ENCODE data around the gene DUSP7. TPM values are rescaled to one million over a fixed set of nuclear protein-coding genes. Genes with fewer than 3 reads are reported as not detected.
A peak's percentile ranks its signal among the peaks of the same experiment; 100 is the strongest.

The DUSP7 gene
- total and polyA plus RNA-seq, 5 donors from 2014 or later, result 3.0 to 12.7 (median 3.5) TPM

DNA sequence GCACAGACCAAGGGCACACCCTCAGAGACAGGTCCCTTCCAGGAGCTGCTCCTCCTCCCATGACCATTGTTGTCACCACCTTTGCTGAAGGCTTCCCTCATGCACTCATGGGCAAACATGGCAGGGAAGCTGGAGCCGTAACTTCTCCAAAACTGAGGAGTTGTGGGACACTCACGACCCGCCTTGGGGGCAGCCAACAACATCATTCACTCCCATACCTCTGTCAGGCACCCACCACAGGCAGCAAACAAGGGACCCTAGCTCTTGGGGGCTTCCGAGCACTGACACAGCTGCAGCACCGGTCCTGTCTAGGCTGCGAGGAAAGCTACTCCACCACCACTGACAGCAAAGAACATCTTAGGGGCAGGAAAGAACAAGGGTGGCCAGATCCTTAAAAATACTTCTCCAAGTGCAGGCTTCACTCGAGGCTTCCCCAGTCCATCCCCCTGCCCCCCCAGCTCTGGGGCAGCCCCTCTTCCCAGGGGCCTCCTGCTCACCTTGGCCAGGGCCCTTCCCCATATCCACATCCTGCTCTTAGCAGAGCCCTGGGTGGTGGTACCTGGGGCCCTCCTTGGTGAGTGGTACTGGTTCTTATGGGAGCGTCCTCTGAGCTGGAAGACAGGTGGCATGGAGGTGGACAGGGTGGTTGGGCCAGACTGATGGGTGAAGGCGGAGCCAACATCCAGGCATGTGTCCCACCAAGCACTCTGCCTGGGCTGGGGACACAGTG lies 28.0 kb upstream of the DUSP7 start:
- Histone ChIP-seq H3K27me3 (ENCODE audit: control insufficient read depth, insufficient read depth, low read length) (no peaks in the 10 kb centered on the region), H3K4me3 (ENCODE audit: low read depth, low read length) (no peak overlapping the region), H3K36me3 (ENCODE audit: control insufficient read depth, insufficient read depth, low read length) (no peaks in the 10 kb centered on the region), H3K4me1 (ENCODE audit: control insufficient read depth, insufficient read depth, low read length, poor library complexity, severe bottlenecking) (peaks cover 9% of the 10 kb centered on the region), H3K9me3 (ENCODE audit: control insufficient read depth in 2 of 2, low read length in 2 of 2) (no peaks in the 10 kb centered on the region), H3K27ac (ENCODE audit: insufficient read depth, low read length, poor library complexity, severe bottlenecking) (no peak overlapping the region)
- H3K27me3 Mint-ChIP-seq, result no peaks in the 10 kb centered on the region
- no peak overlapping the region for H3K27ac Mint-ChIP-seq
- no peak for DNase-seq
- H3K36me3 Mint-ChIP-seq, result no peaks in the 10 kb centered on the region
- no peak for ATAC-seq (ENCODE audit: low read depth in 2 of 2)
- no peaks in the 10 kb centered on the region for H3K9me3 Mint-ChIP-seq
- H3K4me3 Mint-ChIP-seq, result no peak overlapping the region
- peaks cover 5 to 14% (median 11%) of the 10 kb centered on the region in 4 donors for H3K4me1 Mint-ChIP-seq

DNA sequence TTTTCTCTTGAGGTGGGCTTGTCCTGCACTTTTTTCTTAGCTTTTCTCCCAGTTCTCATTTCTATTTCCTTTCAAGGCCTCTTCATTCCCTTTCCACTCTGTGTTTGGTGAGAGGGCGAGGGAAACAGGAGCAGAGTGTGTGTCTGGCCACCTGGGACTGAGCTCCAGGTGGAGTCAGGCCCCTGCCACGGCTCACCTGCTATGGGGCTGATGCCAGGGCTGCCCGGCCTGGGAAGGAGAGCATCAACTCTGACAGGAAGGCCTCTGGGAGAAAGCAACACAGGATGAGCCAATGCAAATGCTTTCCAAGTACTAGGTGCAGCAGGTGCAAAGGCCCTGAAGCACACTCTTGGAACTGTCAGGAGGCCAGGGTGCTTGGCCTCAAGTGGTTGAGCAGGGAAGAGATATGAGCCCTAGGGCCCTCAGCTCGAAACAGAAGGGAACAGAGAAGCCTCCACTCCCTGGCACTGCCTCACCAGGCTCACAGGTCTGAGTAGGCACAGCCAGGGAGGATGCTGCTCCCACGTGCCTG lies 27.3 kb upstream of the DUSP7 start:
- no peak overlapping the region for H3K27ac ChIP-seq (ENCODE audit: insufficient read depth, low read length, poor library complexity, severe bottlenecking)
- H3K4me1 ChIP-seq (ENCODE audit: control insufficient read depth, insufficient read depth, low read length, poor library complexity, severe bottlenecking), result peaks cover 9% of the 10 kb centered on the region
- no peaks in the 10 kb centered on the region for H3K27me3 ChIP-seq (ENCODE audit: control insufficient read depth, insufficient read depth, low read length)
- Mint-ChIP-seq H3K36me3 (no peaks in the 10 kb centered on the region), H3K27ac (peak overlapping the region in 1 of 3 donors; percentile 56), H3K4me3 (no peak overlapping the region), H3K4me1 (peaks cover 5 to 14% (median 11%) of the 10 kb centered on the region in 4 donors), H3K9me3 (no peaks in the 10 kb centered on the region), H3K27me3 (no peaks in the 10 kb centered on the region)
- no peak overlapping the region for H3K4me3 ChIP-seq (ENCODE audit: low read depth, low read length)
- DNase-seq (no peak), ATAC-seq (ENCODE audit: low read depth in 2 of 2) (no peak)
- H3K9me3 ChIP-seq (ENCODE audit: control insufficient read depth in 2 of 2, low read length in 2 of 2), result no peaks in the 10 kb centered on the region
- no peaks in the 10 kb centered on the region for H3K36me3 ChIP-seq (ENCODE audit: control insufficient read depth, insufficient read depth, low read length)

DNA sequence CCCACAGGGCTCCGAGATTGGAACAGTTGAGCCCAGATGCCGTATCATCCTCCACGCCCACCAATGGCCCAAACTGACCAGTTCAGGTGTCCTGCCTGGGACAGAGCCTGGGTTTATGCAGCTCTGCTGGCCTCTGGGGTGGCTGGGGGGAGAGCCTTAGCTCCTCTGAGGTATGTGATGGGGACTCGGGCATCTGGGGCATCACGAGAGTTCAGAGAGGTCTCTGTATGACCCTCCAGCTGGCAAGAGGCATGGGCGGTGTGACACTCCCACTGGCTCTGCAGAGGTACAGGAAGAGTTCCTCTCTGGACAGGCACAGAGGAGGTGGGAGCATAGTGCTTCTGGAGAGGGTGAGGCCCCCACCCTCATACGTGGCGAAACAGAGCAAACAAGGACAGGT lies 26.6 kb upstream of the DUSP7 start:
- no peak overlapping the region for H3K4me3 ChIP-seq (ENCODE audit: low read depth, low read length)
- H3K4me1 ChIP-seq (ENCODE audit: control insufficient read depth, insufficient read depth, low read length, poor library complexity, severe bottlenecking), result peaks cover 9% of the 10 kb centered on the region
- H3K27me3 ChIP-seq (ENCODE audit: control insufficient read depth, insufficient read depth, low read length), result no peaks in the 10 kb centered on the region
- no peaks in the 10 kb centered on the region for H3K36me3 Mint-ChIP-seq
- H3K9me3 Mint-ChIP-seq, result no peaks in the 10 kb centered on the region
- no peaks in the 10 kb centered on the region for H3K36me3 ChIP-seq (ENCODE audit: control insufficient read depth, insufficient read depth, low read length)
- no peak overlapping the region for H3K4me3 Mint-ChIP-seq
- no peak for DNase-seq
- no peaks in the 10 kb centered on the region for H3K27me3 Mint-ChIP-seq
- ATAC-seq (ENCODE audit: low read depth in 2 of 2), result no peak
- H3K27ac ChIP-seq (ENCODE audit: insufficient read depth, low read length, poor library complexity, severe bottlenecking), result no peak overlapping the region
- peaks cover 5 to 14% (median 11%) of the 10 kb centered on the region in 4 donors for H3K4me1 Mint-ChIP-seq
- H3K9me3 ChIP-seq (ENCODE audit: control insufficient read depth in 2 of 2, low read length in 2 of 2), result no peaks in the 10 kb centered on the region
- H3K27ac Mint-ChIP-seq, result no peak overlapping the region

DNA sequence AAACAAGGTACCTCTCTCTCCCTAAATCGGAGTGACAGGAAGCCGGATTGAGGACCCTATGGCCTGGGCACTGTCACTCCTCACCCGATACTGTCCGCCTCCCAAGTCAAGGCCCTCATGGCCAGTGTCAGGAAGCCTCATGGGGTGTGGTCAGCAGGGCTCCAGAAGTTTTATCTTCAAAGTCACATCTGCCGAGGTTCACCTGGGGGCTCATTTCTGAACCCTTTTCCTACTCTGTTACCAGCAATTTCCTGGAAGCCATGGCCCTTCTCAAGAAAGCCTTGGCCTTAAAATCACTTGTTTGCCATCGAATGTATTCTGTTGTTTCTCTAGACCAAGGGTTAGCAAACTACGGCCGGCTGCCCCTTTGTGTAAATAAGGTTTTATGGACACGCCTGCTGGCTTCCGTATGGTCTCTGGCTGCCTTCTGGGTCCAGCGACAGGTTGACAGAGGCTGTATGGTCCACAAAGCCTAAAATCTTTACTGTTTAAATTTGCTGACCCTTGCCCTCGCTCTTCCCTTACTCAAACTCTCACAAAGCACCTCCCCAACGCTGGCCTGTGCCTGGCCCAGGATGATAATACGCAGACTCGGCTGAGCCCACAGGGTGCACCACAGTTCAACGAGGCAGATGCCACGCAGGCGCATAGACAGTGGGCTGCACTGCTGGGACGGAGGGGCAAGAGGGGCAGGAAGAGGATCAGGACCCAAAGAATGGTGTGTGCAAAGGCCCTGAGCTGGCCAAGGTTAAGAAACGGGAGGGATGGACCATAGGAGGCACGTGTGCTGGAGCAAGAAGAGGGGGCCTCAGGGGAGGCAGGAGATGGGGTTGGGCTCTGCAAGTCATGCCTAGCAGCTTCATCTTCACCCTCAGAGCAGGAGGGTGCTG lies 24.7 kb upstream of the DUSP7 start:
- peak overlapping the region in 1 of 3 donors; percentile 71 for H3K27ac Mint-ChIP-seq
- H3K4me3 Mint-ChIP-seq, result peak overlapping the region in 1 of 4 donors; percentile 11
- Histone ChIP-seq H3K9me3 (ENCODE audit: control insufficient read depth in 2 of 2, low read length in 2 of 2) (no peaks in the 10 kb centered on the region), H3K4me3 (ENCODE audit: low read depth, low read length) (no peak overlapping the region), H3K36me3 (ENCODE audit: control insufficient read depth, insufficient read depth, low read length) (no peaks in the 10 kb centered on the region), H3K4me1 (ENCODE audit: control insufficient read depth, insufficient read depth, low read length, poor library complexity, severe bottlenecking) (no peaks in the 10 kb centered on the region), H3K27me3 (ENCODE audit: control insufficient read depth, insufficient read depth, low read length) (no peaks in the 10 kb centered on the region), H3K27ac (ENCODE audit: insufficient read depth, low read length, poor library complexity, severe bottlenecking) (no peak overlapping the region)
- no peaks in the 10 kb centered on the region for H3K36me3 Mint-ChIP-seq
- peaks cover 0 to 3% (median 0%) of the 10 kb centered on the region in 4 donors for H3K4me1 Mint-ChIP-seq
- no peaks in the 10 kb centered on the region for H3K27me3 Mint-ChIP-seq
- ATAC-seq (ENCODE audit: low read depth in 2 of 2) (no peak), DNase-seq (no peak)
- no peaks in the 10 kb centered on the region for H3K9me3 Mint-ChIP-seq

DNA sequence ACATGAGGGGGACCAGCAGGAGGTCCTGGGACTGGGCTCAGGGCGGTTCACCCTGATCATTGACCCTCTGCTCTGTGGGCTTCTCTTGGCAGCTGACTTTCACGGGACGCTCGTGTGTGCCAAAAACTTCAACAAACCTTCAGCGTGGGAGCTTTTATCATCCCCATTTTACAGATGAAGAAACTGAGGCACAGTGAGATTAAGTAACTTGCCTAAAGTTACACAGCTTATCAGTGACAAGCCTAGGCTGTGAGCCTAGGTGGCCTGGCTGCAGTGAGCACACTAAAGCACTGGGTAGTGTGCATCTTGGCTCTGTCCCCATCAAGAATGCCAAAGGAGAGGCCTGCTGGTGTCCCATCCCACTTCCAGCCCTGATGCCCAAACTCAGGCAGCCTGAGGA lies 23.6 kb upstream of the DUSP7 start:
- Mint-ChIP-seq H3K27ac (no peak overlapping the region), H3K9me3 (no peaks in the 10 kb centered on the region), H3K4me3 (no peak overlapping the region), H3K36me3 (no peaks in the 10 kb centered on the region), H3K4me1 (no peaks in the 10 kb centered on the region), H3K27me3 (no peaks in the 10 kb centered on the region)
- Histone ChIP-seq H3K4me3 (ENCODE audit: low read depth, low read length) (no peak overlapping the region), H3K27me3 (ENCODE audit: control insufficient read depth, insufficient read depth, low read length) (no peaks in the 10 kb centered on the region), H3K36me3 (ENCODE audit: control insufficient read depth, insufficient read depth, low read length) (no peaks in the 10 kb centered on the region), H3K9me3 (ENCODE audit: control insufficient read depth in 2 of 2, low read length in 2 of 2) (no peaks in the 10 kb centered on the region), H3K27ac (ENCODE audit: insufficient read depth, low read length, poor library complexity, severe bottlenecking) (no peak overlapping the region), H3K4me1 (ENCODE audit: control insufficient read depth, insufficient read depth, low read length, poor library complexity, severe bottlenecking) (no peaks in the 10 kb centered on the region)
- DNase-seq, result no peak
- ATAC-seq (ENCODE audit: low read depth in 2 of 2), result no peak

DNA sequence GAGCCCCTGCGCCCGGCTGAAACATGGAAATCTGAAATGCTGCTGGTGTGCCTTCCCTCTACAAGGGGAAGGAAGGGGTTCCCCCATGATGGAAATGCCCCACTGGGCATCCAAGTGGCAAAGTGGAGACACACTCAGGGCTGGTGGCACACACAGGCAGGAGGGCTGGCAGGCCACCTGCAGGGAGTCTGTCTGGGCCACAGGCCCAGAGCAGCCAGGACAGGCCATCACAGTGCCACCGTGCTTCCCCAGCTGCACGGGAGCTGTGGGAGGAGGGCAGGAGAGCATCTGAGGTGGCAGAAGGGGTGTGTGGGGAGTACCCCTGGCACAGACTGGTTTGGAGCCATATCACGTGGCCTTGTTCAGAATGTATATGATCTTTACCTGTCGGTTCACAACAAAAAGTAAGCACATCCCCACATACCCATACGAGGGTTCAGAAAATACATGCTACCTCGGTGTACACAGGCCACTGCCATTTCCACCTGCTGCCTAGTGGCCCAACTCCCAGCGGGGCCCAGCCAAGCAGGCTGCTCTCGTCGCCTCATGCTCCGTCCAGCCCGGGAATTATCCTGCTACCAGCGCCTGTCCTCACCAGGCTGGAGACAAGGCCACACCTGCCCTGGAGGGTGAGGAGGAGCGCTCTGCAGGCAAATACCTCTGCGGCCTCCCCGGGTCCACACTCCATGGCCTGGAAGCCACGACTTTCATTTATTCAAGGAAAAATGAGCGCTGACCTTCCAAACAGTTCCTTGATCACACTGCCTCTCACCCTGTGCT lies 22.6 kb upstream of the DUSP7 start:
- Histone ChIP-seq H3K27me3 (ENCODE audit: control insufficient read depth, insufficient read depth, low read length) (no peaks in the 10 kb centered on the region), H3K27ac (ENCODE audit: insufficient read depth, low read length, poor library complexity, severe bottlenecking) (no peak overlapping the region), H3K4me1 (ENCODE audit: control insufficient read depth, insufficient read depth, low read length, poor library complexity, severe bottlenecking) (no peaks in the 10 kb centered on the region), H3K36me3 (ENCODE audit: control insufficient read depth, insufficient read depth, low read length) (no peaks in the 10 kb centered on the region), H3K9me3 (ENCODE audit: control insufficient read depth in 2 of 2, low read length in 2 of 2) (no peaks in the 10 kb centered on the region), H3K4me3 (ENCODE audit: low read depth, low read length) (no peak overlapping the region)
- Mint-ChIP-seq H3K9me3 (no peaks in the 10 kb centered on the region), H3K4me1 (no peaks in the 10 kb centered on the region), H3K36me3 (no peaks in the 10 kb centered on the region), H3K27me3 (no peaks in the 10 kb centered on the region), H3K4me3 (no peak overlapping the region), H3K27ac (peak overlapping the region in 2 of 3 donors; percentile 11 to 34)
- DNase-seq (no peak), ATAC-seq (ENCODE audit: low read depth in 2 of 2) (no peak)

DNA sequence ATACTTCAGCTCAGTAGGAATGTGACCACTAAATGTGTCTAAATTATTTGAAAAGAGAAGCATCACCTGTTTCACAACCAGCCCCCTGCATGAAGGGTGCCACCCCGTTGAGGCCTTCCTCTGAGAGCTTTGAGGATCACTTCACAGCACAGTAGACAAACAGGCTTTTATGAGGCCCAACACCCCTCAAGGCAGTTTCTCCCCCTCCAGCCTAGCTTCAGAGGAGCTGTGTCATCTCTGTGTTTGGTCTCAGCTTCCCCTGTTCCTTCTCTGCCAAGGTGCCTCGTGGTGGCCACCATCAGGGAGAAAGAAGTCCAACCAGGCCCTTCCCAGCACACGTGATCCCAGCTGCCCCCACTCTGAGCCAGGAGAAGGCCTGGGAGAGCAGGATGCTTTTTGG lies 21.6 kb upstream of the DUSP7 start:
- ATAC-seq (ENCODE audit: low read depth in 2 of 2) (no peak), DNase-seq (no peak)
- Mint-ChIP-seq H3K27ac (no peak overlapping the region), H3K4me3 (no peak overlapping the region), H3K36me3 (no peaks in the 10 kb centered on the region), H3K4me1 (no peaks in the 10 kb centered on the region), H3K9me3 (no peaks in the 10 kb centered on the region), H3K27me3 (no peaks in the 10 kb centered on the region)
- no peaks in the 10 kb centered on the region for H3K36me3 ChIP-seq (ENCODE audit: control insufficient read depth, insufficient read depth, low read length)
- H3K4me3 ChIP-seq (ENCODE audit: low read depth, low read length), result no peak overlapping the region
- no peaks in the 10 kb centered on the region for H3K27me3 ChIP-seq (ENCODE audit: control insufficient read depth, insufficient read depth, low read length)
- H3K27ac ChIP-seq (ENCODE audit: insufficient read depth, low read length, poor library complexity, severe bottlenecking), result no peak overlapping the region
- H3K9me3 ChIP-seq (ENCODE audit: control insufficient read depth in 2 of 2, low read length in 2 of 2), result no peaks in the 10 kb centered on the region
- no peaks in the 10 kb centered on the region for H3K4me1 ChIP-seq (ENCODE audit: control insufficient read depth, insufficient read depth, low read length, poor library complexity, severe bottlenecking)
